ENCODE results near the gene GRB10.

DNA sequence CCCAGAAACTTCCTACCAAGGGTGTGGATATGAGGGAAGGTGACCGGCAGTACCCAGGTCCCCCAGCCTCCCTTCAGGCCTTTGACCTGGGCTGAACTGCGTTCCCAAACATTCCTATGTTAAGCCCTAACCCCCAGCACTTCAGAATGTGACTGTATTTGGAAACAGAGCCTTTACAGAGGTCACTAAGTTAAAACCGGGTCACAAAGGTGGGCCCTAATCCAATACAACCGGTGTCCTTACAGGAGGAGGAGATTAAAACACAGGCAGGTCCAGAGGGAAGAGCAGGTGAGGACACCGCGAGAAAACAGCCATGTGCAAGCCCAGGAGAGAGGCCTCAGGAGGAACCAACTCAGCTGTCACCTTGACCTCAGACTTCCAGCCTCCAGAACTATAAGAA is 28.0 kb downstream of the GRB10 start:
- TF ChIP-seq CTCF (IDR thresholded peaks at IDR 0.05) = no peak
- no peak for TF ChIP-seq POLR2AphosphoS5 (IDR thresholded peaks at IDR 0.05)
